HepG2 (cell line): ENCODE measurements around the gene METTL16. TPM values are rescaled to one million over a fixed set of nuclear protein-coding genes. Genes with fewer than 3 reads are reported as not detected.

Experiments
- ATAC-seq: fragments of 200-7000 bp; cut with Tn5 transposase; 3 replicates; pipeline ENCODE4 v1.9.1; 2020; ENCODE audit warnings: mild to moderate bottlenecking, moderate library complexity
- BruUV-seq: library from RNA; stranded (reverse); fragments of 400-500 nt; replicated peaks from 2 replicates; lab custom pipeline; 2021; lab: Mats Ljungman, UMichigan
- CTCF ChIA-PET: fragments of 300-600 bp; formaldehyde crosslinking; extraction: SDS; loops from one replicate; lab custom pipeline; 2021; ENCODE audit warnings: low total read pairs, inconsistent platforms, low intra/inter-chr PET ratio; lab: Yijun Ruan, JAX
- POLR2A ChIA-PET: fragments of 350-600 bp; sonication (Branson Sonifier 250); formaldehyde crosslinking; loops from one replicate; lab custom pipeline; 2020; ENCODE audit warnings: antibody characterized with exemption, inconsistent platforms; lab: Yijun Ruan, JAX
- DNase-seq: peaks from one replicate; pipeline ENCODE4 v3.0.0-alpha.2; 2015; ENCODE audit warnings: low spot score
- FAIRE-seq: peaks from 3 replicates; lab custom pipeline; 2011; peaks lifted over from hg19 to GRCh38; lab: Jason Lieb, UNC
- H2AFZ ChIP-seq: one replicate; pipeline ENCODE4 v1.6.1; 2011; ENCODE audit warnings: low read length, inconsistent platforms
- H3K27ac ChIP-seq: fragments of 300-600 bp; 3 replicates; pipeline ENCODE4 v1.8.0; 2011; ENCODE audit warnings: mixed run types, mild to moderate bottlenecking, mixed read lengths, low read length, inconsistent platforms; ENCODE audit not compliant: insufficient read depth; ENCODE audit errors: extremely low read length
- H3K27me3 ChIP-seq, 2 experiments: fragments of 200-600 bp in 1 of 2; 2 replicates in 1 of 2; 3 replicates in 1 of 2; pipeline versions ENCODE4 v1.6.0 to v1.8.0; 2011; ENCODE audit warnings: low read length in 2 of 2, mild to moderate bottlenecking in 2 of 2, moderate library complexity in 2 of 2, inconsistent platforms in 1 of 2; ENCODE audit not compliant: insufficient read depth in 2 of 2, control insufficient read depth in 1 of 2
- H3K36me3 ChIP-seq, 2 experiments: fragments of 200-600 bp in 1 of 2; replicated peaks in 1 of 2; 2 replicates in 1 of 2; 3 replicates in 1 of 2; pipeline versions ENCODE4 v1.5.1 to v1.8.0; 2011; ENCODE audit warnings: low read length in 2 of 2, inconsistent platforms in 1 of 2; ENCODE audit not compliant: insufficient read depth in 2 of 2, control insufficient read depth in 1 of 2
- H3K4me1 ChIP-seq: 2 replicates; pipeline ENCODE4 v1.5.1; 2012; ENCODE audit warnings: low read length, inconsistent platforms; ENCODE audit not compliant: insufficient read depth
- H3K4me2 ChIP-seq: 2 replicates; pipeline ENCODE4 v1.6.0; 2011; ENCODE audit warnings: low read depth, low read length, inconsistent platforms
- H3K4me3 ChIP-seq, 3 experiments: fragments of 200-600 bp in 1 of 3; sonication (generic), shearing (Covaris generic) in 1 of 3; replicated peaks in 1 of 3; 2 replicates each; pipeline ENCODE4 v1.5.1; 2011 to 2016; ENCODE audit warnings: low read length in 3 of 3, inconsistent platforms in 2 of 3, low read depth in 2 of 3, mild to moderate bottlenecking in 2 of 3, control low read depth in 1 of 3, mixed read lengths in 1 of 3; ENCODE audit not compliant: insufficient read depth in 1 of 3
- H3K79me2 ChIP-seq: one replicate; pipeline ENCODE4 v1.6.1; 2011; ENCODE audit warnings: low read length, inconsistent platforms; ENCODE audit not compliant: insufficient read depth
- H3K9ac ChIP-seq: 2 replicates; pipeline ENCODE4 v1.6.0; 2011; ENCODE audit warnings: mild to moderate bottlenecking, low read depth, low read length, inconsistent platforms; ENCODE audit not compliant: insufficient read depth
- H3K9me3 ChIP-seq: 2 replicates; pipeline ENCODE4 v1.5.1; 2012; ENCODE audit warnings: mild to moderate bottlenecking, low read length
- H4K20me1 ChIP-seq: 2 replicates; pipeline ENCODE4 v1.6.0; 2011; ENCODE audit warnings: inconsistent platforms, mild to moderate bottlenecking, low read length, moderate library complexity; ENCODE audit not compliant: insufficient read depth
- CREBL2 ChIP-seq: sonication (generic); formaldehyde crosslinking; IDR thresholded peaks from 2 replicates; pipeline ENCODE4 v1.8.1; 2023; ENCODE audit warnings: missing genetic modification reagents, mild to moderate bottlenecking, borderline replicate concordance
- IKZF1 ChIP-seq: fragments of 450-650 bp; IDR thresholded peaks from 2 replicates; pipeline ENCODE4 v1.7.1; 2016
- IKZF4 ChIP-seq: sonication (generic); formaldehyde crosslinking; IDR thresholded peaks from 2 replicates; pipeline ENCODE4 v1.5.1; 2020; ENCODE audit warnings: borderline replicate concordance, mild to moderate bottlenecking, low read depth, missing genetic modification reagents; ENCODE audit errors: not compliant biosample characterization
- PTBP1 ChIP-seq: fragments of 200-400 bp; formaldehyde crosslinking; IDR thresholded peaks from 2 replicates; pipeline ENCODE4 v1.6.1; 2018; ENCODE audit warnings: low read length, low read depth; ENCODE audit not compliant: poor library complexity, severe bottlenecking
- RBM22 ChIP-seq: fragments of 200-400 bp; formaldehyde crosslinking; optimal IDR thresholded peaks from 2 replicates; pipeline ENCODE3; 2017; ENCODE audit warnings: mild to moderate bottlenecking, low read length, moderate library complexity
- TFE3 ChIP-seq: IDR thresholded peaks from 2 replicates; pipeline ENCODE4 v1.6.1; 2016
- XBP1 ChIP-seq: sonication (generic); formaldehyde crosslinking; IDR thresholded peaks from 2 replicates; pipeline ENCODE4 v1.5.0; 2020; ENCODE audit warnings: missing genetic modification reagents
- ZBTB14 ChIP-seq: sonication (generic); formaldehyde crosslinking; IDR thresholded peaks from 2 replicates; pipeline ENCODE4 v1.4.0; 2020; ENCODE audit warnings: missing genetic modification reagents
- ZNF232 ChIP-seq: sonication (generic); formaldehyde crosslinking; IDR thresholded peaks from 2 replicates; pipeline ENCODE4 v1.4.0; 2020; ENCODE audit warnings: missing genetic modification reagents, borderline replicate concordance
- ZNF337 ChIP-seq: sonication (generic); formaldehyde crosslinking; IDR thresholded peaks from 2 replicates; pipeline ENCODE4 v1.5.1; 2020; ENCODE audit warnings: missing genetic modification reagents, low read depth, mild to moderate bottlenecking, borderline replicate concordance
- ZNF350 ChIP-seq: sonication (generic); formaldehyde crosslinking; IDR thresholded peaks from 2 replicates; pipeline ENCODE4 v1.4.0; 2020; ENCODE audit warnings: mild to moderate bottlenecking, low read depth, missing genetic modification reagents, borderline replicate concordance
- ZNF605 ChIP-seq: sonication (generic); formaldehyde crosslinking; IDR thresholded peaks from 2 replicates; pipeline ENCODE4 v1.8.0; 2022; ENCODE audit warnings: mild to moderate bottlenecking, missing genetic modification reagents
- ZNF761 ChIP-seq: sonication (generic); formaldehyde crosslinking; conservative IDR thresholded peaks from 2 replicates; pipeline ENCODE4 v1.4.0; 2020; ENCODE audit warnings: mild to moderate bottlenecking, missing genetic modification reagents
- ZNF792 ChIP-seq: IDR thresholded peaks from 2 replicates; pipeline ENCODE4 v1.6.1; 2016
- ZNF891 ChIP-seq: sonication (generic); formaldehyde crosslinking; IDR thresholded peaks from 2 replicates; pipeline ENCODE4 v1.5.0; 2020; ENCODE audit warnings: mild to moderate bottlenecking, missing genetic modification reagents
- WGBS: methylation state at CpG from one replicate; pipeline ENCODE4 v1.1.6; 2017; ENCODE audit warnings: low lambda C conversion rate; 5-methylcytosine and 5-hydroxymethylcytosine counted together
- in situ Hi-C: cut with HindIII; loops from 2 replicates; pipeline ENCODE4 v1.10.0; 2017; ENCODE audit warnings: low pct_unique_long_range_greater_than_20kb; ENCODE audit not compliant: extremely low pct_ligation_motif_present
- intact Hi-C: fragments of 100-400 bp; cut with micrococcal nuclease; formaldehyde crosslinking; loops from one replicate; pipeline ENCODE4 v1.10.0; 2022; ENCODE audit not compliant: unreplicated experiment
- polyA plus RNA-seq, 8 experiments: library from polyadenylated mRNA; depleted of rRNA in 3 of 8; stranded (reverse) in 7 of 8; unstranded in 1 of 8; fragments of >200 nt; fragmentation: Illumina TruSeq in 4 of 8; extraction: Trizol in 4 of 8; gene quantifications; 2 replicates each; pipeline versions ENCODE4 v1.2.1 to v1.2.3, GENCODE V29; 2011 to 2016; ENCODE audit warnings: low read depth in 4 of 8, missing spikeins in 1 of 8, mixed read lengths in 1 of 8; ENCODE audit not compliant: insufficient read depth in 1 of 8
- total RNA-seq, 5 experiments: library from RNA; depleted of rRNA; stranded (reverse); fragments of >200 nt; fragmentation: Illumina TruSeq; extraction: Trizol; gene quantifications; 2 replicates each; pipeline ENCODE4 v1.2.3, GENCODE V29; 2016; ENCODE audit warnings: low read depth in 1 of 5

The METTL16 gene
- total and polyA plus RNA-seq, 2 of the 13 experiments (the other 11 are each of a cell fraction or from before 2014, with no cell fraction given): 11.6 to 18.5 TPM

DNA sequence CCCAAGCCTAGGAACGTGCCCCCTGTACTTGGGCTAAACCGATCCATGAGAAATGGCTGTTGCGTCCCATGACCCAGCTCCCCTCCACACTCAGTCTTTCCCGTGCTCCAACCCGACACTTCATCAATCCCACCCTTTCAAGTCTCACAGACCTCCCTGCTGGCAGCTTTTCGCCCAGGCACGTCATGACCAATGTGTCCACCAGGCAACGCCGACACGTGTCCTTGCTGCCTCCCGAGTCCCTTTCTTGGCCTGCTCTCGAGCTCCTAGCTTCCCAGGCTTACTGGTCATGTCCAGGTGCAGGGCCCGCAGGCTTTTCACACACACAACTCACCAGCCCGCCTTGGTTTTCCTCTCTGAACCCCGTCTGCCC lies 123.0 kb downstream of the METTL16 start:
- Histone ChIP-seq H3K9ac (no peak overlapping the region), H4K20me1 (peaks cover 16% of the 10 kb centered on the region), H3K27me3 (no peaks in the 10 kb centered on the region), H3K4me1 (peaks cover 32% of the 10 kb centered on the region), H3K9me3 (no peaks in the 10 kb centered on the region), H3K79me2 (peaks cover 4% of the 10 kb centered on the region), H3K36me3 (peaks cover 5 to 15% of the 10 kb centered on the region in 2 experiments; a peak in 2 of 5 replicates), H3K4me2 (no peak overlapping the region), H2AFZ (no peak overlapping the region), H3K27ac (no peak overlapping the region), H3K4me3 (no peak overlapping the region)
- ChIA-PET CTCF (no interaction called here), POLR2A (no interaction called here)
- 97% methylated on average over 15 of the region's 15 CpGs for WGBS
- TF ChIP-seq ZNF350: no peak
- no peak for TF ChIP-seq ZNF337
- TF ChIP-seq RBM22: peak; percentile 54
- TF ChIP-seq ZNF761: no peak
- intact Hi-C loops (no loop called here), in situ Hi-C loops (no loop called here)
- DNase-seq (no peak), ATAC-seq (no peak), FAIRE-seq (no peak)
- no TSS peak for BruUV-seq

- in situ Hi-C loops (no loop called here), intact Hi-C loops (no loop called here)
- ATAC-seq (no peak), DNase-seq (no peak), FAIRE-seq (no peak)
- Histone ChIP-seq H2AFZ (no peak overlapping the region), H4K20me1 (peaks cover 16% of the 10 kb centered on the region), H3K4me2 (no peak overlapping the region), H3K9me3 (no peaks in the 10 kb centered on the region), H3K27ac (no peak overlapping the region), H3K36me3 (peaks cover 5 to 15% of the 10 kb centered on the region in 2 experiments; a peak in 2 of 5 replicates), H3K4me1 (peaks cover 37% of the 10 kb centered on the region), H3K4me3 (no peak overlapping the region), H3K79me2 (peaks cover 4% of the 10 kb centered on the region), H3K27me3 (no peaks in the 10 kb centered on the region), H3K9ac (no peak overlapping the region)
- no TSS peak for BruUV-seq
- CTCF ChIA-PET: no interaction called here
- TF ChIP-seq ZNF891 (CRISPR knock-in tag) (no peak), IKZF4 (CRISPR knock-in tag) (no peak), CREBL2 (no peak), XBP1 (CRISPR knock-in tag) (no peak), TFE3 (CRISPR knock-in tag) (no peak), ZNF605 (CRISPR knock-in tag) (no peak), ZBTB14 (CRISPR knock-in tag) (no peak), PTBP1 (no peak), ZNF792 (no peak), IKZF1 (no peak), ZNF232 (CRISPR knock-in tag) (no peak)
- POLR2A ChIA-PET: no interaction called here
- WGBS: 95% methylated on average over 19 of the region's 21 CpGs
These were observed 123.5 kb downstream of the METTL16 start for GRCh38 chr17:2388020-2388682.
